ENCODE measurements around the gene PDGFA.

The PDGFA gene

DNA sequence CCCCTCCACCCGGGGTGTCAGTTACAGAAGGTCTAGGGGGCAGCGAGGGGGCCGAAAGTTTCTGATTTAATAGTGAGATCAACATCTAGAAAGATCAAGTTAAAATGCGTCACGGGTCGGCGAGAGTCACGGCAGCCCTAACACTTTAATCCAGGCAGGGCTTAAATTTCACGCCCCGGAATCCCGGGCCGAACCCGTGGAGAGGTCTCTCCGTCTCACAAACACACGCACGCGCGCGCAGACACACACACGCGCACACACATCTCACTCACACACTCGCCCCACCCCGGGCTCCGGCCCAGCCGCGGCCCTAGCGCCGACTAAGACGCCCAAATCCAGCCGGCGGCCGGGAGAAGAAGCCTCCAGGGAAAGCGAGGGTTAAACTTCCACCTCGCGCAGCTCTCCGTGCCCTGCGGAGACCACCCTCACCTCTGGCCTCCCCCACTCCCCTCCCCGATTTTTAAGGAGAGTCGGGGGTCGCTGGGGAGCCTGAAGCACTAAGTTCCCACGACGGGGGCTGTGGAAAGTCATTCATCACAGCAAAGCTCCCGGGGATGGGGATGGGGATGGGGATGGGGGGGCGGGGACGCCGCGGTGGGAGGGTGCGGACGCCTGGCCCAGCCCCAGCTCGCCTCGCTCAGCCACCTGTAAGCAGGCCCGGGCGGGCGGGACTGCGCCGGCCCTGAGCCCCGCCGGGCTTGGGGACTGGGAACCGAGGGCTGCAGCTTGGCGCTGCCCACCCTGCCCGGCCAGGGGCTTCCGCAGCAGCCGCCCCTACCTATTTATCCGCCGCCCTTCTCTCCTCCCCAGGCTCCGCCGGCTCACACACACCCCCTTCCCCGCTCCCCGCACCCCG is 1.6 kb downstream of the PDGFA start:
- in situ Hi-C loops (cut with MboI; ENCODE audit: low sequenced_read_pairs) = no loop called here

DNA sequence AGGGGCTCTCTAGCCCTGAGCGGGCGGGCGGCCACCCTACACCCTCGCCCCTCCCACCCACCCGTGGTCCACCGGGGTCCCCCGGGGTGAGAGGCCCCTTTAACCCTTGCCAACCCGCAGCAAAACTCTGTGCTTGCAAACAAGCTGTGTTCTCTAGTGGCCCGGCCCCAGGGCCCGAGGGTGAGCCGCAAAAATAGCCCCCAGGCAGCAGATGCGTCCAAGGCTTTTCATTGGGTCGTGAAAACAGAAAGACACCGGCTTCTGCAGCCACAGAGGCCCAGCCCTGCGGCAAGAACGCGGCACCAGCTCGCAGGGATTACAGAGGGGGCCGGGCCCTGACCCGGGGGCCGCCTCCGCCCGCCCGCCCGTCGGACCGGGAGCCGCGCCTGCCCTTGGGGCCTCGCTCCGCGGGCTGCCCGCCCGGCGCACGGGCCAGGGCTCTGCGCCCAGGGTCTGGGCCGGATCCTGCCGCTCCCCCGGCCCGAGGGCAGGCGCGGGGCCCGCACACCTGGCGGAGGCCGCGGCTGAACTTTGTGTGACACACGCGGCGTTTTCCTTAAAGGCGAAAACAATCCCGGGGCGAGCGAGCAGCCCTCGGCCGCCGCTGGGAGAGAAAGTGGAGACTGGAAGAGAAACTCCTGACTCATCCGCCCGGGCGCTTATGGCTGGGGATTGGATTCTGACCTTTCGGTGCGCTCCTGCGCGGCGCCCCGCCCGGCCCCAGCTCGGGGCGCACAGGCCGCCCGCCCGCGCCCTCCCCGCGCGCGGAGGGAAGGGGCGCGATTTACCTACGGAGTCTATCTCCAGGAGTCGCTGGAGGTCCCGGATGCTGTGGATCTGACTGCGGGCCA is 2.8 kb downstream of the PDGFA start:
- in situ Hi-C loops (cut with MboI; ENCODE audit: low sequenced_read_pairs) = no loop called here

DNA sequence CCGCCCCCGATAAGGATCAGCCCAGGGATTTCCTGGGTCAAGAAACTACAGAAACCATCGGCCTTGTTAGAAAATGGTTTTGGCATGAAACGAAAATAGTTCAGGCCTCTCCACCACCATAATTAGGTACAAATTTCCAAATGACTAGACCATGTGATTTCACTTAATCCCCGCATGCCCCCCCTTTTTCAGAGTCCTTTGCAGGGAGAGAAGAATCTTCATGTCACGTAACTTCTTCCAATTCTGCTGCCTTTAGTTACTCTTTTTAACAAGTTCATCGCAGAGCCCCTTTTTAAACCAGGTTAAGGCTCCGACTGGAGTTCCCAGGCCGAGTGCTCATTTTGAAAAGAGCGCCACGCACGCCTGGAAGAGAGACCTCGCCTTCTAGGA is 3.4 kb downstream of the PDGFA start:
- in situ Hi-C loops (cut with MboI; ENCODE audit: low sequenced_read_pairs) = no loop called here

DNA sequence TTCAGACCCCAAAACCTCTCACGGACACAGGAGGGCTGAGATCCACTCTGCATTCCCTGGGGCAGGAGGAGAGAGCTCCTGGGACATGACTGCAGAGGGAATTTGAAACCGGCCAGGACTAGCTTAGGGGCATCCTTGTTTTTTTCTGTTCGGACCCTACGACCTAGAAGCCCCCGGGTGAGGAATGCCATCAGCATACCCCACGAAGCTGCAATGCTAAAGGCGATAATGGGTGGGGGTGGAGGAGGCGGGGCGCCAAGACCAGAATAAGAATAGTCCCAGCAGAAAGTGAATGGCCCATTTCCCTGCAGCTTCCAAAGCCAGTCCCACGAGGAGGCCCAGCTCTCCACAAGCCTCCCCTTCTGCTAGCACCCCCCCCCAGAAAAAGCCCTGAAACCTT is 4.0 kb downstream of the PDGFA start:
- in situ Hi-C loops (cut with MboI; ENCODE audit: low sequenced_read_pairs) = no loop called here

DNA sequence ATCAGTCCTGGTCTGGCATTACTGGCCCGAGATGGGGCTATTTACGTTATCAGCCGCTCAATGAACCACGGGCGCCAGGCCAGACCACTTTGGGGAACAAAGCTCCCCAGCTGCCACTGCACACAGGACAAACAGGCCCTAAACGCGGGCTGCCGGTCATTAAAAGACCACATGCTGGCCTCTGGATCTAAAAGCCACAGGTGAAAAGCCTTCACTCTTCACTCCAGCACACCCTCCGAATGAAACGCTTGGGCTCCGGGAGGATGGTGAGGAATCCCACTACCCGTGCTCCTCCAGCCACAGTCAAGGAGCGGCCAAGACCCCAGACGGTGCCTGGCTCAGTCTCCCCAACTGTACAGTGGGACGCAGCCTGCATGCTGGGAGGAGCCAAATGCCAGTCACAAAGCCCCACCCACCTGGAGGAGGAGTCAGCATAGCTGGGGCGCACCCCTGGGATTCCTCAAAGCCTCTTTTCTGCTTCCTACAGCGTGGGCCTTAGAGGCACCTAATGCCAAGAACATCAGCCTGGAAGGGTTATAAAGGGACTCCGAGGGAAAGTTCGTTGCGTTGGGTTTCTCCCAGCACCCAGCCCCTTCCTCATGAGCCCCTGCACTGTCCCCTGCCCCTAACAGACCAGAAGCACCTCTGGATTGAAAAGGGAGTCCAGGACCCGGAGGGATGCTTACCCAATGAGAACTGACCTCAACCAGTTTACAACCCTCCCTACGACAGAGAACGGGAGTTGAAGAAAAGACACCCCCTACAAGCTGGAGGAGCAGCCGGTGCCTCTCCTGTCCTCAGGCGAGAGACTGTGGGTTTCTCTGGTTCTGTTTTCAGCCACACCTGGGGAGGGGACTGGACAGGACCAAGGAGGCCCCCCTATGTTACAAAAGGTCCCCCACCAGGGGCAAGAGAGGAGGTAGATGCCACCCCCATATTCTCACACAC is 4.7 kb downstream of the PDGFA start:
- in situ Hi-C loops (cut with MboI; ENCODE audit: low sequenced_read_pairs) = no loop called here

DNA sequence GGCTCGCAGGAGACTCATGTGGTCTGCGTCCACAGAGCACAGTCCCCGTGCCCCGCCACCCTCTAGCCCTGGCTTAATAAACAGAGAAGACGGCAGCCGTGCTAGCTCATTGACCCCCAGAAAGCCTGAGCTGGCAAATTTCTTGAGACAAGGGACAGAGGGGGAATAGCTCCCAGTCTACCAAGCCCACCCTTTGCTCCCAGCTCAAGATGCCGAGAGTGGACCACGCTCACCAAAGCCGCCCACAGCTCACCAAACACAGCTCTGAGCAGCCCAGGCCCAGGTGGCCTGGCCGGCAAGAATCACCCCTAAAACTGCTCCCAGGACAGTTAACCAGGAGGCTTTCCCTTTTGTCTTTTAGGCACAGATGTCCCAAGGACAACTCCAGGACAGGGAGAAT is 5.4 kb downstream of the PDGFA start:
- in situ Hi-C loops (cut with MboI; ENCODE audit: low sequenced_read_pairs) = no loop called here

DNA sequence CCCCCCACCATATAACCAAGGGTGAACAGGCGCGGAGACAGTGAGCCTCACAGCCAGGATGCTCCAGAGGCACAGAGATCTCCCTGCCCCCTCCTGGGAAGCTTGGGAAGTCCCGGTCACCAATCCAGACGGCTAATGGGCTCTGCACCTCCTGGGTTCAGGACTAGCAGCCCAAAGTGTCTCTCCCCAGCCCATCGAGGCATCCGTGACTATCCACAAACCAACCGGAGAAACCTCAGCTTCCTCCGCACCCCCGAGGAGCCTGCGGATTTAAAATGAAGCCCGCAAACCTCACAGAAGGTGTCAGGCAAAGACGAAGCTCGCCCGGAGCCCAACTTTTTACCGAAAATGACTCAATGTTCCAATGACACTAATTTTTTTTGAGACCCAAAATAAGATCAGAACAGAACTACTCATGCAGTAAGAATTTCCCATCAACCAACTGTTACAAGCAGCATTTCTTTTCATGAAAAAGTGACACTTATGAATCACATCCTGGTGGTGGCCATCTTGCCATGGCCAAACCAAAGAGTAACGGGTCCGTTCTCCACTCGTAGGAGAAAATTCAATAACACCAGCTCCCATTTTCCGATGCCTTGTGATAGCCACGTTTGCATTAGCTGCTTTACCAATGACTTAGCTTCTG is 6.0 kb downstream of the PDGFA start:
- in situ Hi-C loops (cut with MboI; ENCODE audit: low sequenced_read_pairs) = no loop called here

DNA sequence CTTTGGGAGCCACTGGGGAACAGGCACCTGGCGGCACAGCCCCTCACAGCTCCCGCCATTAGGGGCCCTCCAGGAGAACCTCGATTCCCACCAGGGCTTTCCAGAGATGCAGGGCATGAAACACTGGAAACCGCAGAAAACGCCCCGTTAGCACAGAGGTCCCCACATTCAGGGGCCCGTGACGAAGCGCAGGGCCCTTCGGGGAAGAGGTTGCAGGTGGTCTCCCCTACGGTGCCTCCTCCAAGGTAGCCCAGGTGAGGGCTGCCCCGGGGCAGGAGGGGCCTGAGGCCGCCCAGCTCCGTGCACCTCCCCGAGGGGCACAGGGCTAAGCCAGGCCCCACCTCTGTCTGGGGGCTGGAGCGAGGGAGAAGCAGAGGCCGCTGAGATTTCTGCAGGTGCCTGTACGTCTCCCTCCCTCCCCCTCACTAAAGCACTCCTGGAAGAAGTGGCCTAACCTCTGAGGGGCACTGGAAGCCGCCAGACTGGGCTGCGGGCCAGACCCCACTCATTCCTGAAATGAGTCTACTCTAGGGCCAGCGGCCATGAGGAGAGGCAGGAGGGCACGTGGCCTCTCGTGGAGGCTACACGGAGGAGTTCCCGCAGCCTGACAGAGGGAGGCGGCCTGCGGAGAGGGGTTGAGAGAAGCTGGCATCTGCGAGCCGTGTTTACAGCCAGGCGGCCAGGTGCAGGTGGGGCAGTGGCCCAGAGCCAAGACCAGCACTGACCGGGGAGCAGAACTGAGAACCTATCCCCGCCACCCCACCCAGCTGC is 6.9 kb downstream of the PDGFA start:
- in situ Hi-C loops (cut with MboI; ENCODE audit: low sequenced_read_pairs) = no loop called here

DNA sequence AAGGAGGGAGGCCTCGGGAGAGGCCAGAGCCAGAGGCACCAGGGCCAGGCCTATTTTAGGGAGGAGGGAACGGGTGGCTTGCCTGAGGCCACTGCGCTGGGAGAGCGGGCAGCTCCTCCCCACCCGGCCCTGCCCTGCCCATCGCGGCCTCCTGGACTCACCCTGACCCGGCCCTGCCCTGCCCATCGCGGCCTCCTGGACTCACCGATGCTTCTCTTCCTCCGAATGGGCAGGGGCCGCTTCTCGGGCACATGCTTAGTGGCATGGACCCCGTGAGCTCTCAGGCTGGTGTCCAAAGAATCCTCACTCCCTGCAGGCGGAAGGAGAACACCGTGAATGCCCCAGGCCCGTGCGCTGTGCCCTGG is 7.5 kb downstream of the PDGFA start:
- in situ Hi-C loops (cut with MboI; ENCODE audit: low sequenced_read_pairs) = no loop called here

DNA sequence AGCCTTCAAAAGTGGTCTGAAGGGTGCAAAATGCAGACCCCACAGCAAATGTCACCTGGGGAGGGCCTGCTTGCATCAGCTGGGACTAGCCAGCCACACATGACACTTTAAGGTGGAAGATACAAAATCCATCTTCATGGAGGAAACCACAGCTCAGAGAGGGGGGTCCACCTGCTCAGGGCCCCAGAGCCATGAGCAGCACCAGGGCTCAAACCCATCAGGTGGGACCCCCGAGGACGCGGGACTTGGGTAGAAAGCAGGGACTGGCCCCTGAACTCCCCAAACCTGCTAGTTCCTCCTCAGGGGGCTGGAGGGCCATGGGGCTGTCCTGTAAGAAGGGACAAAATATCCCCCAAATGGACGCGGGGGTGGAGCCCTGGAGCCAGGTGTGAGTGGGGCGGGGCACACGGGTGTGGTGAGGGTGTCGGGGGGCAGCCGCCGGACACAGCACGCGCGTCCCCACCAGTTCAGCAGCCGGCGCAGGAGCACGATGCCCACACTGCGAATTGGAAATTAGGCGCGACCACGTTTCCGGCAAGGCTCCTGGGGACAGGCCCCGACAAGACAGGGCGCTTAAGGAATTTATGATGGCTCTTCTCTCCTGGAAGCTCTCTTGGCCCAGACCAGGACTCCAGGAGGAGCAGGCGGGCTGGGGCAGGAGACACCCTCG is 8.0 kb downstream of the PDGFA start:
- in situ Hi-C loops (cut with MboI; ENCODE audit: low sequenced_read_pairs) = no loop called here

DNA sequence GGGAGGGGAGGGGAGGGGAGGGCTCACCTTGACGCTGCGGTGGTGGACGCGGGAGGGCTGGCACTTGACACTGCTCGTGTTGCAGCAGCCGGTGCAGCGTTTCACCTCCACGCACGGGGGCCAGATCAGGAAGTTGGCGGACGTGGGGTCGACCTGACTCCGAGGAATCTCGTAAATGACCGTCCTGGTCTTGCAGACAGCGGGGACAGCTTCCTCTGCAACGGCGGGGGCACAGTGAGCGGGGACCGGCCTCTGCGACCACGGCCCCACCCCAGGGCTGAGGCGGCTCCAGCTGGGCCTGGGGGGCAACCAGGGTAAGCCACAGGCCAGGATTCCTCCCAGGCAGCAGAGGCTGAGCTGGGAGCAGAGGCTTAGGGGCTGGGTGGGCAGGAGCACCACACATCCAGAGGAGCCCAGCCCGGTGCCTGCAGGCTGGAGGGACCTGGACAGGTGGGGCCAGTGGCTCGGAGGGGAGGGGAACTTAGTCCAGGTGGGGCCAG is 8.8 kb downstream of the PDGFA start:
- in situ Hi-C loops (cut with MboI; ENCODE audit: low sequenced_read_pairs) = no loop called here

DNA sequence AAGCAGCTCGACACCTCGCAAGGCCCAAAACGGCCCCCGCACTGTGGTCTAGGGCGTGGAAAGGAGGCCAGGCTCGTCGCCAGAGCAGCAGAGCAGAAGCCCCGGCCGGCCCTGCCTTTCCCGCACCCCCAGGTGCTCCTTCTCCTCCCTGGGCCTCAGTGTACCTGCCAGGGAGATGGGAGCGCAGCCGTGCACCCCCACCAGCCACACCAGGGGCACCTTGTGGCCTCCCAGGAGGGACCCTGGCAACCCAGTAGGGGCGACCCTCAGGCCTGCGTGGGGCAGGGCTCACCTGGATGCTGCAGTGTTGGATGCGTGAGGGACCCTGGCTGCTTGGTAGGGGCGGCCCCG is 9.5 kb downstream of the PDGFA start:
- in situ Hi-C loops (cut with MboI; ENCODE audit: low sequenced_read_pairs) = no loop called here

DNA sequence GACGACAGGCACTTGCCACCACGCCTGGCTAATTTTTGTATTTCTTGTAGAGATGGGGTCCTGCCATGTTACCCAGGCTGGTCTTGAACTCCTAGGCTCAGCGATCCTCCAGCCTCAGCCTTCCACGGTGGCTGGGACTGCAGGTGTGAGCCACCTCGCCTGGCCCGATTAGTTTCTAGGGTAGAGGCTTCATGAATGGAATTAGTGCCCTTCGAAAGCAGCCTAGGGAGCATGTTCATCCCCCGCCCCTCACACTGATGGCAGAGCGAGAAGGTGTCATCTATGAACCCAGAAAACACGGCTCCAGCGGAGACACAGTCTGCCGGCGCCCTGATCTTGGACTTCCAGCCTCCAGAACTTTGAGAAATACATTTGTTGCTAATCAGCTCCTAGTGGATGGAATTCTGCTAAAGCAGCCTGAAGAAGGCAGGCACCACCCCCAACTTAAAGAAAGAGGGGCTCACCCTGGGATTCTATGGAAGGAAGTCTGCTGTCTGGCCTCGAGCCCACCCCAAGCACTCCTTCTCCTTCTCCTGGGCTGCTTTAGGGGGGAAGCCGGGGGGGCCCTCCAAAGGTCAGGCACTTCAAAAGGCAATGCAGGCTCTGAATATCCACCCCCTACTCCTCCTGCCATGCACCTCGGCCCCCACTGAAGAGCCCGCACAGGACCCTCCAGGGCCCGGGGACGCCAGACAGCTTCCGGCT is 10.1 kb downstream of the PDGFA start:
- in situ Hi-C loops (cut with MboI; ENCODE audit: low sequenced_read_pairs) = no loop called here

DNA sequence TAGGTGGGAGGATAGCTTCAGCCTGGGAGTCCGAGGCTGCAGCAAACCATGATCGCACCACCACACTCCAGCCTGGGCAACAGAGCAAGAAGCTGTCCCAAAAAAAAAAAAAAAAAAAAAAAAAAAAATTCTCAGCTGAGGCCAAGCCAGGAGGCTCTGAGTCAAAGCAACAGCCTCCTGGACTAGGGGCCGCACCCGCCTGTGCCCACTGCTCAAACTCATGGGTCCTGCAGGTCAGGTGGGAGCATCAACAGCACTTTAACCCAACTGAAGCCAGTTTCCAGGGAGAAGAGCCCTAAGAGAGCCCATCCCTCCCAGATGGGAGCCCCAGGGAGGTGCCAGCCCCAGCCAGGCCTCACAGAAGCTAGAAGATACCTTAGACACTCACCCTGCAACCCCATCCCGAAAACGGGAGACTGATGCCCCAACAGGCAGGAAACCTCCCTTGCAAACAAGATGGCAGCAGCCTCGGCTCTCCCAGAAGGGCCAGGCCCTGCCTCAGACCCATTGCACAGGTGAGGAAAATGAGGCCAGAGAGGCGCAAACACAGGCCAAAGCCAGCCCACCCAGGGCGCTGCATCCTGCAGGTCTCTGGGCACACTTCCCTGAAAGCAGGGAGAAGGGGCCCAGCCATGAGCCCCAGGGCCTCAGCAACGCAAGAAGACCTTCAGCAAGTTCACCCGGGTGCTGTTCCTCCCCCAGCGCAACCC is 11.0 kb downstream of the PDGFA start:
- in situ Hi-C loops (cut with MboI; ENCODE audit: low sequenced_read_pairs) = no loop called here

DNA sequence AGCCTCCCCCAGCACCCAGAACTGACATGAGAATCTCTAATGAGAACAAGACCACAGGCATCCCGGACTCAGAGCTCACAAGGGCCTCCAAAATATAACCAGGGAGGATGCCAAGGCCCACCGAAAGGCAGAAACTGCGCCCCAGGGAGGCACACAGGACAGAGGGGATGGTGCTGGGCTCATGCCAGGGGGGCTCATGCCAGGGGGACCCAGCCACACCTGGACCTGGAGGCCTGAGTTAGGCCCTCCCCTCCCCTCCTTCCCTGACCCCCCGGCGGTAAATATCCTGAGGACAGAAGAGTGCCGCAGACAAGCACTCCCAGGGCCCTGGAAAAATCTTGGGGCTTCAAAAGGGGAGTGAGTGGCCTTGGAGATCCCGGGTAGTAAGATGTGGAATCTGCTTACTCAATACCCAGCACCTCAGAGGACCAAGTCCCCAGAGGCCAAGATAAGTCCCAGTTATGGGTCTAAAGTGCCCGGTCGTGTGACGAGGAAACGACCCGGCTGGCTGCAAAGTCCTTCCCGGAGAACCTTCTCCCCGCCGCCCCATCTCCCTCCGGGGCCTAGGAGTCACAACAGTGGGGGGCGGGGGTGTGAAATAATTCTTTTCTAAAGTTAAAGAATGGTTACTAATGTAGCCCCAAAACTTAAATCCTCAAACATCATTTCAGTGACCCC is 11.9 kb downstream of the PDGFA start:
- in situ Hi-C loops (cut with MboI; ENCODE audit: low sequenced_read_pairs) = no loop called here

DNA sequence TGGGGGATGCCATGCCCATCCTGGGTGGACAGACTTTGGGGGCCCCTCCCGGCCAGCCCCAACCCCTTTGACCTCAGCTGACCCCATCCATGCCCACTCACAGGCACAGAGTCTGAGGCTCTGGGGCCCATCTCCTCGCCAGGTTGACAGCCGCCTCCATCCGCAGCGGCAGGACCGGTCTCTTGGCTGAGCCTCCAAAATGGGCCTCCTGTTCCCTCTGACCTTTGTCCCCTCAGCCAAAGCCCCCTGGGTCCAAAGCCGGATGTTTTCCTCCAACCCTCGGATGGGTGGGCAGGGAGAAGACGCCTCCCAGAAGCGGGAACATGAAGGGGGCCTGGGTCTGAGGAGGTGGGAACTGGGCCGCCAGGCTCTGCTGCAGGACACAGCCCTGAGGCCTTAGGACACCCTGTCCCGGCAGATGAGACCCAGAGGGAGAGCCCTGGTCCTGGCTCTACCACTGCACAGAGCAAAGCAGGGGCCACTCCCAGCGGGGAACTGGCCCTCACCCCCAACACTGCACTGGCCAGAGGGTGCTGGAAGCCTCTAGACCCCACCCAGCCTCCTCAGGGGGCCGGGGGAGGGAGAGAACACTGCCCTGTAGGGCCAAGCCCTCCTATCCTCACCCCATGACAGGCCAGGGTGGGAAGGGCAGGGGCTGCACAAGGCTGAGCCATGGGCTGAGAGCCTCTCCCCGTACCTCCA is 12.6 kb downstream of the PDGFA start:
- in situ Hi-C loops (cut with MboI; ENCODE audit: low sequenced_read_pairs) = no loop called here

DNA sequence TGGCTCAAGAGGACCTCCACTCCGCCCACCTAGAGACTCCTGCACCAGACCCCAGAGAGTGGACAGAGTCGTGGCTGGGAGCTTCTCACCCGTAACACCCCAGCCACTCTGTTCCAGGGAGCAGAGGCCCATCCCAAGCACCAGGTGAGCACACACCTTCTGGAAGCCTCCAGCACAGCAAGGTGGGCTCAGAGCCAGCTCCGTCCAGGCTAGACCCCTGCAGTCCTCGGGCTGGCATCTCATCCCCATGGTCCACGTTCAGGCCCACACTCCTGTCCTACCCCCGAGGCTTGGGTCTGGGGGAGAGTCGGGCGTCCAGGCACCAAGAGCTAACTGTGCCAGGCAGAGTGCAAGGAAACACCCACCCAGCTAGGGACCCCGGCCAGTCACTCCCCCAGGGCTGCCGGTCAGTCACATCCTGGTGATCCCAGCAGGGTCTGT is 13.2 kb downstream of the PDGFA start:
- in situ Hi-C loops (cut with MboI; ENCODE audit: low sequenced_read_pairs) = no loop called here
